Measurements from ENCODE around the gene NR1H2. TPM values are rescaled to one million over a fixed set of nuclear protein-coding genes. Genes with fewer than 3 reads are reported as not detected.

Gene NR1H2
- total and polyA plus RNA-seq, 10 of the 15 experiments (the other 5 are each of a cell fraction or from before 2014, with no cell fraction given) = 0.05 to 54.2 (median 35.1) TPM

DNA sequence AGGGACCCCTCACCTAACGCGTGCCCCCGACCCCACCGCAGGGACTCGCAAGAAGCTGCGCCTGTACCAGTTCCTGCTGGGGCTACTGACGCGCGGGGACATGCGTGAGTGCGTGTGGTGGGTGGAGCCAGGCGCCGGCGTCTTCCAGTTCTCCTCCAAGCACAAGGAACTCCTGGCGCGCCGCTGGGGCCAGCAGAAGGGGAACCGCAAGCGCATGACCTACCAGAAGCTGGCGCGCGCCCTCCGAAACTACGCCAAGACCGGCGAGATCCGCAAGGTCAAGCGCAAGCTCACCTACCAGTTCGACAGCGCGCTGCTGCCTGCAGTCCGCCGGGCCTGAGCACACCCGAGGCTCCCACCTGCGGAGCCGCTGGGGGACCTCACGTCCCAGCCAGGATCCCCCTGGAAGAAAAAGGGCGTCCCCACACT lies 51.8 kb downstream of the NR1H2 start (continued):
- TF ChIP-seq, protein P1, sequence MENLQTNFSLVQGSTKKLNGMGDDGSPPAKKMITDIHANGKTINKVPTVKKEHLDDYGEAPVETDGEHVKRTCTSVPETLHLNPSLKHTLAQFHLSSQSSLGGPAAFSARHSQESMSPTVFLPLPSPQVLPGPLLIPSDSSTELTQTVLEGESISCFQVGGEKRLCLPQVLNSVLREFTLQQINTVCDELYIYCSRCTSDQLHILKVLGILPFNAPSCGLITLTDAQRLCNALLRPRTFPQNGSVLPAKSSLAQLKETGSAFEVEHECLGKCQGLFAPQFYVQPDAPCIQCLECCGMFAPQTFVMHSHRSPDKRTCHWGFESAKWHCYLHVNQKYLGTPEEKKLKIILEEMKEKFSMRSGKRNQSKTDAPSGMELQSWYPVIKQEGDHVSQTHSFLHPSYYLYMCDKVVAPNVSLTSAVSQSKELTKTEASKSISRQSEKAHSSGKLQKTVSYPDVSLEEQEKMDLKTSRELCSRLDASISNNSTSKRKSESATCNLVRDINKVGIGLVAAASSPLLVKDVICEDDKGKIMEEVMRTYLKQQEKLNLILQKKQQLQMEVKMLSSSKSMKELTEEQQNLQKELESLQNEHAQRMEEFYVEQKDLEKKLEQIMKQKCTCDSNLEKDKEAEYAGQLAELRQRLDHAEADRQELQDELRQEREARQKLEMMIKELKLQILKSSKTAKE (IDR thresholded peaks at IDR 0.05; ENCODE audit: low read depth, poor library complexity, severe bottlenecking) = no peak
- TF ChIP-seq SUPT20H (IDR thresholded peaks at IDR 0.05; ENCODE audit: borderline replicate concordance, control insufficient read depth, low read depth, low read length) (no peak), POU2F2 (IDR thresholded peaks at IDR 0.05; ENCODE audit: borderline replicate concordance, low read depth, low read length) (no peak), HCFC1 (IDR thresholded peaks at IDR 0.05; ENCODE audit: low read length) (no peak), FOS (IDR thresholded peaks at IDR 0.05; ENCODE audit: borderline replicate concordance, extremely low read depth, insufficient read length) (no peak), CHD1 (IDR thresholded peaks at IDR 0.05; ENCODE audit: low read depth, low read length) (no peak), SIX5 (IDR thresholded peaks at IDR 0.05; ENCODE audit: low read depth, low read length, severe bottlenecking) (no peak), ZNF207 (IDR thresholded peaks at IDR 0.05; ENCODE audit: borderline replicate concordance) (no peak)
- TF ChIP-seq, protein P2, sequence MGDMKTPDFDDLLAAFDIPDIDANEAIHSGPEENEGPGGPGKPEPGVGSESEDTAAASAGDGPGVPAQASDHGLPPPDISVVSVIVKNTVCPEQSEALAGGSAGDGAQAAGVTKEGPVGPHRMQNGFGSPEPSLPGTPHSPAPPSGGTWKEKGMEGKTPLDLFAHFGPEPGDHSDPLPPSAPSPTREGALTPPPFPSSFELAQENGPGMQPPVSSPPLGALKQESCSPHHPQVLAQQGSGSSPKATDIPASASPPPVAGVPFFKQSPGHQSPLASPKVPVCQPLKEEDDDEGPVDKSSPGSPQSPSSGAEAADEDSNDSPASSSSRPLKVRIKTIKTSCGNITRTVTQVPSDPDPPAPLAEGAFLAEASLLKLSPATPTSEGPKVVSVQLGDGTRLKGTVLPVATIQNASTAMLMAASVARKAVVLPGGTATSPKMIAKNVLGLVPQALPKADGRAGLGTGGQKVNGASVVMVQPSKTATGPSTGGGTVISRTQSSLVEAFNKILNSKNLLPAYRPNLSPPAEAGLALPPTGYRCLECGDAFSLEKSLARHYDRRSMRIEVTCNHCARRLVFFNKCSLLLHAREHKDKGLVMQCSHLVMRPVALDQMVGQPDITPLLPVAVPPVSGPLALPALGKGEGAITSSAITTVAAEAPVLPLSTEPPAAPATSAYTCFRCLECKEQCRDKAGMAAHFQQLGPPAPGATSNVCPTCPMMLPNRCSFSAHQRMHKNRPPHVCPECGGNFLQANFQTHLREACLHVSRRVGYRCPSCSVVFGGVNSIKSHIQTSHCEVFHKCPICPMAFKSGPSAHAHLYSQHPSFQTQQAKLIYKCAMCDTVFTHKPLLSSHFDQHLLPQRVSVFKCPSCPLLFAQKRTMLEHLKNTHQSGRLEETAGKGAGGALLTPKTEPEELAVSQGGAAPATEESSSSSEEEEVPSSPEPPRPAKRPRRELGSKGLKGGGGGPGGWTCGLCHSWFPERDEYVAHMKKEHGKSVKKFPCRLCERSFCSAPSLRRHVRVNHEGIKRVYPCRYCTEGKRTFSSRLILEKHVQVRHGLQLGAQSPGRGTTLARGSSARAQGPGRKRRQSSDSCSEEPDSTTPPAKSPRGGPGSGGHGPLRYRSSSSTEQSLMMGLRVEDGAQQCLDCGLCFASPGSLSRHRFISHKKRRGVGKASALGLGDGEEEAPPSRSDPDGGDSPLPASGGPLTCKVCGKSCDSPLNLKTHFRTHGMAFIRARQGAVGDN (IDR thresholded peaks at IDR 0.05) = 0 out of 2 replicates have a peak, but pooled peaks have one; percentile 22
- TF ChIP-seq, protein P3, sequence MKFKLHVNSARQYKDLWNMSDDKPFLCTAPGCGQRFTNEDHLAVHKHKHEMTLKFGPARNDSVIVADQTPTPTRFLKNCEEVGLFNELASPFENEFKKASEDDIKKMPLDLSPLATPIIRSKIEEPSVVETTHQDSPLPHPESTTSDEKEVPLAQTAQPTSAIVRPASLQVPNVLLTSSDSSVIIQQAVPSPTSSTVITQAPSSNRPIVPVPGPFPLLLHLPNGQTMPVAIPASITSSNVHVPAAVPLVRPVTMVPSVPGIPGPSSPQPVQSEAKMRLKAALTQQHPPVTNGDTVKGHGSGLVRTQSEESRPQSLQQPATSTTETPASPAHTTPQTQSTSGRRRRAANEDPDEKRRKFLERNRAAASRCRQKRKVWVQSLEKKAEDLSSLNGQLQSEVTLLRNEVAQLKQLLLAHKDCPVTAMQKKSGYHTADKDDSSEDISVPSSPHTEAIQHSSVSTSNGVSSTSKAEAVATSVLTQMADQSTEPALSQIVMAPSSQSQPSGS (IDR thresholded peaks at IDR 0.05; ENCODE audit: low read length) = no peak

Measured in GM12878 (cell line).